HepG2 (cell line): Measurements from ENCODE around the gene NLGN2. TPM values are rescaled to one million over a fixed set of nuclear protein-coding genes. Genes with fewer than 3 reads are reported as not detected.

ENCODE experiments used
- AHR ChIP-seq: IDR thresholded peaks from 2 replicates; pipeline ENCODE4 v1.6.1; 2018; ENCODE audit warnings: missing genetic modification reagents, missing compliant biosample characterization
- ESRRA ChIP-seq: sonication (generic); formaldehyde crosslinking; IDR thresholded peaks from 2 replicates; pipeline ENCODE4 v1.5.1; 2020; ENCODE audit warnings: mild to moderate bottlenecking, low read depth, missing genetic modification reagents
- HDAC2 ChIP-seq: sonication (generic); formaldehyde crosslinking; IDR thresholded peaks from 2 replicates; pipeline ENCODE4 v1.4.0; 2020; ENCODE audit warnings: missing genetic modification reagents
- RBAK ChIP-seq: sonication (generic); formaldehyde crosslinking; IDR thresholded peaks from 2 replicates; pipeline ENCODE4 v1.5.1; 2020; ENCODE audit warnings: mild to moderate bottlenecking, missing genetic modification reagents
- SP5 ChIP-seq: IDR thresholded peaks from 2 replicates; pipeline ENCODE4 v1.6.1; 2016; ENCODE audit warnings: low read depth, borderline replicate concordance
- ZFP1 ChIP-seq: IDR thresholded peaks from 2 replicates; pipeline ENCODE4 v1.6.1; 2016
- ZNF224 ChIP-seq: sonication (generic); formaldehyde crosslinking; IDR thresholded peaks from 2 replicates; pipeline ENCODE4 v1.5.0; 2020; ENCODE audit warnings: mild to moderate bottlenecking, missing genetic modification reagents
- ZNF430 ChIP-seq: sonication (generic); formaldehyde crosslinking; IDR thresholded peaks from 2 replicates; pipeline ENCODE4 v1.9.0; 2021; ENCODE audit warnings: mild to moderate bottlenecking, missing genetic modification reagents
- ZNF629 ChIP-seq: sonication (generic); formaldehyde crosslinking; conservative IDR thresholded peaks from 2 replicates; pipeline ENCODE4 v1.5.0; 2020; ENCODE audit warnings: missing genetic modification reagents
- ZNF660 ChIP-seq: sonication (generic); formaldehyde crosslinking; IDR thresholded peaks from 2 replicates; pipeline ENCODE4 v1.5.1; 2020; ENCODE audit warnings: mild to moderate bottlenecking, low read depth, missing genetic modification reagents, borderline replicate concordance
- ZNF672 ChIP-seq: sonication (generic); formaldehyde crosslinking; IDR thresholded peaks from 2 replicates; pipeline ENCODE4 v1.8.1; 2022; ENCODE audit warnings: missing genetic modification reagents
- ZNF724P ChIP-seq: sonication (generic); formaldehyde crosslinking; IDR thresholded peaks from 2 replicates; pipeline ENCODE4 v1.8.0; 2022; ENCODE audit warnings: missing genetic modification reagents, borderline replicate concordance
- ZNF749 ChIP-seq: sonication (generic); formaldehyde crosslinking; IDR thresholded peaks from 2 replicates; pipeline ENCODE4 v1.8.0; 2022; ENCODE audit warnings: mild to moderate bottlenecking, missing genetic modification reagents, moderate library complexity, borderline replicate concordance
- ZNF75D ChIP-seq: sonication (generic); formaldehyde crosslinking; IDR thresholded peaks from 2 replicates; pipeline ENCODE4 v1.8.1; 2023; ENCODE audit warnings: missing genetic modification reagents, mild to moderate bottlenecking, borderline replicate concordance
- polyA plus RNA-seq, 8 experiments: library from polyadenylated mRNA; depleted of rRNA in 3 of 8; stranded (reverse) in 7 of 8; unstranded in 1 of 8; fragments of >200 nt; fragmentation: Illumina TruSeq in 4 of 8; extraction: Trizol in 4 of 8; gene quantifications; 2 replicates each; pipeline versions ENCODE4 v1.2.1 to v1.2.3, GENCODE V29; 2011 to 2016; ENCODE audit warnings: low read depth in 4 of 8, missing spikeins in 1 of 8, mixed read lengths in 1 of 8; ENCODE audit not compliant: insufficient read depth in 1 of 8
- total RNA-seq, 5 experiments: library from RNA; depleted of rRNA; stranded (reverse); fragments of >200 nt; fragmentation: Illumina TruSeq; extraction: Trizol; gene quantifications; 2 replicates each; pipeline ENCODE4 v1.2.3, GENCODE V29; 2016; ENCODE audit warnings: low read depth in 1 of 5
- TF ChIP-seq, protein P1 (sequence below): sonication (generic); formaldehyde crosslinking; IDR thresholded peaks from 2 replicates; pipeline ENCODE4 v1.5.0; 2020; ENCODE audit warnings: mild to moderate bottlenecking, missing genetic modification reagents
- TF ChIP-seq, protein P2 (sequence below): sonication (generic); formaldehyde crosslinking; IDR thresholded peaks from 2 replicates; pipeline ENCODE4 v1.5.0; 2020; ENCODE audit warnings: mild to moderate bottlenecking, missing genetic modification reagents
- TF ChIP-seq, protein P3 (sequence below): sonication (generic); formaldehyde crosslinking; IDR thresholded peaks from 2 replicates; pipeline ENCODE4 v1.4.0; 2020; ENCODE audit warnings: missing genetic modification reagents, mild to moderate bottlenecking, borderline replicate concordance
- TF ChIP-seq, protein P4 (sequence below): IDR thresholded peaks from 2 replicates; pipeline ENCODE4 v1.6.1; 2016; ENCODE audit warnings: low read depth, control low read depth
- TF ChIP-seq, protein P5 (sequence below): sonication (generic); formaldehyde crosslinking; IDR thresholded peaks from 2 replicates; pipeline ENCODE4 v1.4.0; 2020; ENCODE audit warnings: missing genetic modification reagents; ENCODE audit errors: not compliant biosample characterization

NLGN2 gene
- total and polyA plus RNA-seq, 2 of the 13 experiments (the other 11 are each of a cell fraction or from before 2014, with no cell fraction given): 1.9 to 11.0 TPM

DNA sequence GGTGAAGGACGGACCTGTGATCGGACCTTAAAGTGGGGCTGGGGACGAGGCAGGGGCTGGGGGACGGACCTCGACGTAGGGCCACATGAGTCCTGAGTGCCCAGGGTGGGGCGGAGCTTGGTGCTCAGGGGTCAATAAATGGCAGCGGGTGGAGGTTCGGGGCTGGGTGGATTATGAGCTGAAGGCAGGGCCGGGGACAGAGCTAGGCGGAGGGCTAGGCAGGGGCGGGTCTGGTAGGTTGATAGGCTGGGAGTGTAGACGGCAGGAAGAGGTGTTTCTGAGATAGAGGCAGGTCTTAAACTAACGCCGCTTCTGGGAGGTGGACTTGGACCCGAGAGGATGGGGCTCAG, 37.9 kb downstream of the NLGN2 start (continued):
- TF ChIP-seq, protein P1, sequence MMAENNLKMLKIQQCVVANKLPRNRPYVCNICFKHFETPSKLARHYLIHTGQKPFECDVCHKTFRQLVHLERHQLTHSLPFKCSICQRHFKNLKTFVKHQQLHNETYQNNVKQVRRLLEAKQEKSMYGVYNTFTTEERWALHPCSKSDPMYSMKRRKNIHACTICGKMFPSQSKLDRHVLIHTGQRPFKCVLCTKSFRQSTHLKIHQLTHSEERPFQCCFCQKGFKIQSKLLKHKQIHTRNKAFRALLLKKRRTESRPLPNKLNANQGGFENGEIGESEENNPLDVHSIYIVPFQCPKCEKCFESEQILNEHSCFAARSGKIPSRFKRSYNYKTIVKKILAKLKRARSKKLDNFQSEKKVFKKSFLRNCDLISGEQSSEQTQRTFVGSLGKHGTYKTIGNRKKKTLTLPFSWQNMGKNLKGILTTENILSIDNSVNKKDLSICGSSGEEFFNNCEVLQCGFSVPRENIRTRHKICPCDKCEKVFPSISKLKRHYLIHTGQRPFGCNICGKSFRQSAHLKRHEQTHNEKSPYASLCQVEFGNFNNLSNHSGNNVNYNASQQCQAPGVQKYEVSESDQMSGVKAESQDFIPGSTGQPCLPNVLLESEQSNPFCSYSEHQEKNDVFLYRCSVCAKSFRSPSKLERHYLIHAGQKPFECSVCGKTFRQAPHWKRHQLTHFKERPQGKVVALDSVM: peak; percentile 4; the same call in 1 of the 2 replicates
- TF ChIP-seq ZNF224 (CRISPR knock-in tag) (no peak), ZNF660 (CRISPR knock-in tag) (no peak), ZNF629 (CRISPR knock-in tag) (0 out of 2 replicates have a peak, but pooled peaks have one; percentile 16), AHR (no peak), SP5 (CRISPR knock-in tag) (peak; percentile 8), ZNF724P (no peak), ZFP1 (no peak), ESRRA (no peak), ZNF75D (CRISPR knock-in tag) (no peak), HDAC2 (CRISPR knock-in tag) (no peak), RBAK (CRISPR knock-in tag) (no peak), ZNF749 (CRISPR knock-in tag) (0 out of 2 replicates have a peak, but pooled peaks have one; percentile 14), ZNF430 (CRISPR knock-in tag) (peak; percentile 41; the same call in 1 of the 2 replicates), ZNF672 (no peak)
- TF ChIP-seq, protein P2, sequence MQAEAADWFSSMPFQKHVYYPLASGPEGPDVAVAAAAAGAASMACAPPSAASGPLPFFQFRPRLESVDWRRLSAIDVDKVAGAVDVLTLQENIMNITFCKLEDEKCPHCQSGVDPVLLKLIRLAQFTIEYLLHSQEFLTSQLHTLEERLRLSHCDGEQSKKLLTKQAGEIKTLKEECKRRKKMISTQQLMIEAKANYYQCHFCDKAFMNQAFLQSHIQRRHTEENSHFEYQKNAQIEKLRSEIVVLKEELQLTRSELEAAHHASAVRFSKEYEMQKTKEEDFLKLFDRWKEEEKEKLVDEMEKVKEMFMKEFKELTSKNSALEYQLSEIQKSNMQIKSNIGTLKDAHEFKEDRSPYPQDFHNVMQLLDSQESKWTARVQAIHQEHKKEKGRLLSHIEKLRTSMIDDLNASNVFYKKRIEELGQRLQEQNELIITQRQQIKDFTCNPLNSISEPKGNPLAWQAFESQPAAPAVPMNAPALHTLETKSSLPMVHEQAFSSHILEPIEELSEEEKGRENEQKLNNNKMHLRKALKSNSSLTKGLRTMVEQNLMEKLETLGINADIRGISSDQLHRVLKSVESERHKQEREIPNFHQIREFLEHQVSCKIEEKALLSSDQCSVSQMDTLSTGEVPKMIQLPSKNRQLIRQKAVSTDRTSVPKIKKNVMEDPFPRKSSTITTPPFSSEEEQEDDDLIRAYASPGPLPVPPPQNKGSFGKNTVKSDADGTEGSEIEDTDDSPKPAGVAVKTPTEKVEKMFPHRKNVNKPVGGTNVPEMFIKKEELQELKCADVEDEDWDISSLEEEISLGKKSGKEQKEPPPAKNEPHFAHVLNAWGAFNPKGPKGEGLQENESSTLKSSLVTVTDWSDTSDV (CRISPR knock-in tag): 0 out of 2 replicates have a peak, but pooled peaks have one; percentile 13
- TF ChIP-seq, protein P3, sequence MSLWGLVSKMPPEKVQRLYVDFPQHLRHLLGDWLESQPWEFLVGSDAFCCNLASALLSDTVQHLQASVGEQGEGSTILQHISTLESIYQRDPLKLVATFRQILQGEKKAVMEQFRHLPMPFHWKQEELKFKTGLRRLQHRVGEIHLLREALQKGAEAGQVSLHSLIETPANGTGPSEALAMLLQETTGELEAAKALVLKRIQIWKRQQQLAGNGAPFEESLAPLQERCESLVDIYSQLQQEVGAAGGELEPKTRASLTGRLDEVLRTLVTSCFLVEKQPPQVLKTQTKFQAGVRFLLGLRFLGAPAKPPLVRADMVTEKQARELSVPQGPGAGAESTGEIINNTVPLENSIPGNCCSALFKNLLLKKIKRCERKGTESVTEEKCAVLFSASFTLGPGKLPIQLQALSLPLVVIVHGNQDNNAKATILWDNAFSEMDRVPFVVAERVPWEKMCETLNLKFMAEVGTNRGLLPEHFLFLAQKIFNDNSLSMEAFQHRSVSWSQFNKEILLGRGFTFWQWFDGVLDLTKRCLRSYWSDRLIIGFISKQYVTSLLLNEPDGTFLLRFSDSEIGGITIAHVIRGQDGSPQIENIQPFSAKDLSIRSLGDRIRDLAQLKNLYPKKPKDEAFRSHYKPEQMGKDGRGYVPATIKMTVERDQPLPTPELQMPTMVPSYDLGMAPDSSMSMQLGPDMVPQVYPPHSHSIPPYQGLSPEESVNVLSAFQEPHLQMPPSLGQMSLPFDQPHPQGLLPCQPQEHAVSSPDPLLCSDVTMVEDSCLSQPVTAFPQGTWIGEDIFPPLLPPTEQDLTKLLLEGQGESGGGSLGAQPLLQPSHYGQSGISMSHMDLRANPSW: 0 out of 2 replicates have a peak, but pooled peaks have one; percentile 21
- TF ChIP-seq, protein P4, sequence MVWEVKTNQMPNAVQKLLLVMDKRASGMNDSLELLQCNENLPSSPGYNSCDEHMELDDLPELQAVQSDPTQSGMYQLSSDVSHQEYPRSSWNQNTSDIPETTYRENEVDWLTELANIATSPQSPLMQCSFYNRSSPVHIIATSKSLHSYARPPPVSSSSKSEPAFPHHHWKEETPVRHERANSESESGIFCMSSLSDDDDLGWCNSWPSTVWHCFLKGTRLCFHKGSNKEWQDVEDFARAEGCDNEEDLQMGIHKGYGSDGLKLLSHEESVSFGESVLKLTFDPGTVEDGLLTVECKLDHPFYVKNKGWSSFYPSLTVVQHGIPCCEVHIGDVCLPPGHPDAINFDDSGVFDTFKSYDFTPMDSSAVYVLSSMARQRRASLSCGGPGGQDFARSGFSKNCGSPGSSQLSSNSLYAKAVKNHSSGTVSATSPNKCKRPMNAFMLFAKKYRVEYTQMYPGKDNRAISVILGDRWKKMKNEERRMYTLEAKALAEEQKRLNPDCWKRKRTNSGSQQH: peak; percentile 16; the same call in 1 of the 2 replicates
- TF ChIP-seq, protein P5, sequence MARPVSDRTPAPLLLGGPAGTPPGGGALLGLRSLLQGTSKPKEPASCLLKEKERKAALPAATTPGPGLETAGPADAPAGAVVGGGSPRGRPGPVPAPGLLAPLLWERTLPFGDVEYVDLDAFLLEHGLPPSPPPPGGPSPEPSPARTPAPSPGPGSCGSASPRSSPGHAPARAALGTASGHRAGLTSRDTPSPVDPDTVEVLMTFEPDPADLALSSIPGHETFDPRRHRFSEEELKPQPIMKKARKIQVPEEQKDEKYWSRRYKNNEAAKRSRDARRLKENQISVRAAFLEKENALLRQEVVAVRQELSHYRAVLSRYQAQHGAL: no peak
